Kidney epithelial cell (primary cell): ENCODE data around the gene ATF1. TPM values are rescaled to one million over a fixed set of nuclear protein-coding genes. Genes with fewer than 3 reads are reported as not detected.

Source experiments
- DNase-seq: peaks from one replicate; pipeline ENCODE4 v3.0.0-alpha.2; 2010; ENCODE audit warnings: low read depth
- H3K27me3 ChIP-seq: 2 replicates; pipeline ENCODE4 v1.6.0; 2011; ENCODE audit warnings: low read length; ENCODE audit not compliant: control insufficient read depth, insufficient read depth
- H3K36me3 ChIP-seq: 2 replicates; pipeline ENCODE4 v1.5.1; 2011; ENCODE audit warnings: low read length; ENCODE audit not compliant: control insufficient read depth, insufficient read depth
- H3K4me3 ChIP-seq: 2 replicates; pipeline ENCODE4 v1.5.1; 2011; ENCODE audit warnings: low read depth, mild to moderate bottlenecking, control low read depth, low read length
- CTCF ChIP-seq: IDR thresholded peaks from 2 replicates; pipeline ENCODE4 v1.5.1; 2011; ENCODE audit warnings: mild to moderate bottlenecking, moderate library complexity, low read length, control low read depth, inconsistent platforms; ENCODE audit not compliant: insufficient read depth, poor library complexity, severe bottlenecking
- total RNA-seq: library from RNA; depleted of rRNA; stranded (reverse); fragments of >200 nt; gene quantifications from 2 replicates; pipeline ENCODE4 v1.2.3, GENCODE V29; 2015

ATF1 gene
- total RNA-seq, 1 donor from 2014 or later, result 17.3 TPM

- no peak overlapping the region for H3K4me3 ChIP-seq
- H3K36me3 ChIP-seq, result no peaks in the 10 kb centered on the region
- no peak for TF ChIP-seq CTCF
- H3K27me3 ChIP-seq, result no peaks in the 10 kb centered on the region
- DNase-seq, result no peak
These were observed 16.1 kb downstream of the ATF1 start for GRCh38 chr12:50780013-50780412.

DNA sequence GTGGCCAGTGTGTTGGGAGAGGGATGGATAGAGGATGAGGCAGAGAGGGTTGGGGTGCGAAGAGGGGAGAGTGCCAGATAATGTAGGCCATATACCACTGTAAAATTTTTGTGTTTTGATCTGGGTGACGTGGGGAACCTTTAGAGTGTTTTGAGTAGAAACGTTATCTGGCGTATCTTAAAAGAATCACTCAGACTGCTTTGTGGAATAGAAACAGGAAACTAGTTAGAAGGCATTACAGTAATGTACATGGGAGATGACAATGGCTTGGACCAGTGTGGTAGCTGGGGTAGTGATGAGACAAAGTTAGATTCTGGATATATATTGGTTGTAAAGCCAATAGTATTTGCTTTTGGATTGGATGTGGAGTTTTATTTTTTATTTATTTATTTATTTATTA is 20.6 kb downstream of the ATF1 start:
- TF ChIP-seq CTCF, result no peak
- no peaks in the 10 kb centered on the region for H3K27me3 ChIP-seq
- no peak overlapping the region for H3K4me3 ChIP-seq
- no peaks in the 10 kb centered on the region for H3K36me3 ChIP-seq
- no peak for DNase-seq

- no peak overlapping the region for H3K4me3 ChIP-seq
- no peaks in the 10 kb centered on the region for H3K36me3 ChIP-seq
- no peak for TF ChIP-seq CTCF
- DNase-seq, result no peak
- H3K27me3 ChIP-seq, result no peaks in the 10 kb centered on the region
These were observed 21.6 kb downstream of the ATF1 start for GRCh38 chr12:50785406-50786001.

DNA sequence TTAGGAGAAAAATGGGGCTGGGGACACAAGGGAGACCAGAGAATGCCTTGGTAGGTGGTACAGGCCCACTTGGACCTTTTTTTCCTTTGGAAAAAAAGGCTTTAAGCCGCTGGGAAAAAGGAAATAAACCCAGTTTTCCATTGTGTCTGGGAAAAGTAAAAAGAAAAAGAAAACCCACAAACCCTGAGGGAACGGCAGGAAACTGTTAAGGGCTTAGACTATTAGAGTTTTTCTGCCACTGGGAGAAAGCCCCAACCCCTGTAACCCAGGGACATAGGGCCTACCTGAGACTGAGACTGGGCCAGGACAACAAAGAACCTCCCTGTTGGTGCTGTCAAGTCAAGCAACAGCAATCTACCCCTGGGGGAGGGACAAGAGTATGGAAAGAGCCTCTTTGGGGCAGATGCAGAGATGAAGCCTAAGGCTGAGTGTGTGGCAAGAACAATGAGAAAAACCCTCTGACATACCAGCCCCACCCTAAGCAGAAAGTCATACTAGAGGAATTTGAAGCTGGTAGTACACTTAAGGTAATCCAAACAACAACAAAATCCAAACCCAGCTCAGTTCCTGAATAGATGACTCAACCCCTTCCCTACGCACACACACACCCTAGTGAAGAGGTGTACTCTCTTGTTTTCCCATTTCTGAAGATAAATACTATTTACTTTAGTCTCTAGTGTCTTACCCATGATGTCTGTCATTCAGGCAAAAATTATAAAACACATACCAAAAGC is 22.8 kb downstream of the ATF1 start:
- H3K36me3 ChIP-seq, result no peaks in the 10 kb centered on the region
- H3K27me3 ChIP-seq, result no peaks in the 10 kb centered on the region
- H3K4me3 ChIP-seq, result no peak overlapping the region
- peak; percentile 96 for DNase-seq
- no peak for TF ChIP-seq CTCF

GRCh38 chr12:50787618-50788017 is 23.7 kb downstream of the ATF1 start:
- Histone ChIP-seq H3K36me3 (no peaks in the 10 kb centered on the region), H3K27me3 (no peaks in the 10 kb centered on the region), H3K4me3 (no peak overlapping the region)
- DNase-seq, result no peak
- no peak for TF ChIP-seq CTCF

GRCh38 chr12:50788561-50788960 is 24.7 kb downstream of the ATF1 start:
- TF ChIP-seq CTCF, result no peak
- no peak for DNase-seq
- Histone ChIP-seq H3K4me3 (no peak overlapping the region), H3K27me3 (no peaks in the 10 kb centered on the region), H3K36me3 (no peaks in the 10 kb centered on the region)
